Measurements from ENCODE around the gene TLE4. TPM values are rescaled to one million over a fixed set of nuclear protein-coding genes. Genes with fewer than 3 reads are reported as not detected.

The TLE4 gene
- total RNA-seq, 1 experiment from 2014 or later: 0.97 TPM

GRCh38 chr9:79569814-79570447 is 1.8 kb upstream of the TLE4 start:
- no TSS peak for BruUV-seq (replicated peaks)
- intact Hi-C loops (cut with micrococcal nuclease; ENCODE audit: unreplicated experiment): loop anchor here (2.0 kb wide), 1 partner anchor 967 kb away; no protein-coding TSS in a partner anchor

GRCh38 chr9:79570448-79571308 is 1.1 kb upstream of the TLE4 start:
- intact Hi-C loops (cut with micrococcal nuclease; ENCODE audit: unreplicated experiment): loop anchor here (2.0 kb wide), 1 partner anchor 968 kb away; no protein-coding TSS in a partner anchor
- H3K27me3 Mint-ChIP-seq (ENCODE audit: unreplicated experiment): peaks cover 19% of the 10 kb centered on the region
- no peak overlapping the region for H3K27ac Mint-ChIP-seq (ENCODE audit: unreplicated experiment)
- DNase-seq: no peak
- no peak for TF ChIP-seq CTCF (IDR thresholded peaks at IDR 0.05; ENCODE audit: unreplicated experiment)
- no peaks in the 10 kb centered on the region for H3K4me1 Mint-ChIP-seq (ENCODE audit: low read depth, unreplicated experiment)
- peaks cover 8% of the 10 kb centered on the region for H3K36me3 Mint-ChIP-seq (ENCODE audit: insufficient read depth, unreplicated experiment)
- CTCF ChIA-PET: no interaction called here
- H3K9me3 Mint-ChIP-seq (ENCODE audit: low read depth, unreplicated experiment): no peaks in the 10 kb centered on the region
- no peak overlapping the region for H3K4me3 Mint-ChIP-seq (ENCODE audit: low read depth, unreplicated experiment)
- BruUV-seq (replicated peaks): no TSS peak

More at GRCh38 chr9:79569814-79570447, 1.8 kb upstream of the TLE4 start:
- Mint-ChIP-seq H3K9me3 (ENCODE audit: low read depth, unreplicated experiment) (no peaks in the 10 kb centered on the region), H3K4me1 (ENCODE audit: low read depth, unreplicated experiment) (no peaks in the 10 kb centered on the region), H3K27me3 (ENCODE audit: unreplicated experiment) (peaks cover 13% of the 10 kb centered on the region), H3K36me3 (ENCODE audit: insufficient read depth, unreplicated experiment) (peaks cover 8% of the 10 kb centered on the region), H3K27ac (ENCODE audit: unreplicated experiment) (no peak overlapping the region), H3K4me3 (ENCODE audit: low read depth, unreplicated experiment) (no peak overlapping the region)
- TF ChIP-seq CTCF (IDR thresholded peaks at IDR 0.05; ENCODE audit: unreplicated experiment): no peak
- CTCF ChIA-PET: no interaction called here
- DNase-seq: no peak

GRCh38 chr9:79572032-79572607 is 355 bp downstream of the TLE4 start:
- peak; percentile 13 for DNase-seq
- Mint-ChIP-seq H3K27me3 (ENCODE audit: unreplicated experiment) (peaks cover 26% of the 10 kb centered on the region), H3K27ac (ENCODE audit: unreplicated experiment) (no peak overlapping the region), H3K4me1 (ENCODE audit: low read depth, unreplicated experiment) (no peaks in the 10 kb centered on the region), H3K4me3 (ENCODE audit: low read depth, unreplicated experiment) (no peak overlapping the region), H3K36me3 (ENCODE audit: insufficient read depth, unreplicated experiment) (peaks cover 8% of the 10 kb centered on the region), H3K9me3 (ENCODE audit: low read depth, unreplicated experiment) (no peaks in the 10 kb centered on the region)
- CTCF ChIA-PET: no interaction called here
- TF ChIP-seq CTCF (IDR thresholded peaks at IDR 0.05; ENCODE audit: unreplicated experiment): no peak
- BruUV-seq (replicated peaks): TSS peak; percentile 51
- intact Hi-C loops (cut with micrococcal nuclease; ENCODE audit: unreplicated experiment): no loop called here

- no peak overlapping the region for H3K4me3 Mint-ChIP-seq (ENCODE audit: low read depth, unreplicated experiment)
- peaks cover 8% of the 10 kb centered on the region for H3K36me3 Mint-ChIP-seq (ENCODE audit: insufficient read depth, unreplicated experiment)
- no peaks in the 10 kb centered on the region for H3K9me3 Mint-ChIP-seq (ENCODE audit: low read depth, unreplicated experiment)
- DNase-seq: no peak
- BruUV-seq (replicated peaks): no TSS peak
- no peaks in the 10 kb centered on the region for H3K4me1 Mint-ChIP-seq (ENCODE audit: low read depth, unreplicated experiment)
- CTCF ChIA-PET: no interaction called here
- peaks cover 26% of the 10 kb centered on the region for H3K27me3 Mint-ChIP-seq (ENCODE audit: unreplicated experiment)
- TF ChIP-seq CTCF (IDR thresholded peaks at IDR 0.05; ENCODE audit: unreplicated experiment): no peak
- H3K27ac Mint-ChIP-seq (ENCODE audit: unreplicated experiment): no peak overlapping the region
- intact Hi-C loops (cut with micrococcal nuclease; ENCODE audit: unreplicated experiment): no loop called here
Observed at GRCh38 chr9:79572608-79573411, 1.0 kb downstream of the TLE4 start.
